ENCODE measurements around the gene SPA17. TPM values are rescaled to one million over a fixed set of nuclear protein-coding genes. Genes with fewer than 3 reads are reported as not detected.

Gene SPA17
- total RNA-seq, 3 donors from 2014 or later, result 2.9 to 15.2 (median 9.8) TPM

DNA sequence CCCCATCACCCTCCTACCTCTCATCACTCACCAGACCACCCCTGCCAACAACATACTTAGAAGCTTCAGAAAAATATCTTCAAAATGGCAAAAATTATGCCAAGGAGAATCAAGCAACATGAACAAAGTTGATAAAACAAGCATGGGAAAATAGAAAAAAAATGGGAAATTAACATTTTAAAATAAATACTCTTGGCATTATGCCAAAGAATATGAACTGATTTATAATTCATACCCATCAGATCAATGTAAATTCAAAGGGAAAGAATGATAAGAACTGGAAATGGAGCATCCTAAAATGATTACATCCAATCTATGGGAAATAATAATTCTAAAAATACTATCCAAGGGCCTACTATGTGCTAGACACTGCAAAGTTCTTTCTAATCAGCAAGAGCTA lies 12.2 kb upstream of the SPA17 start:
- no peak for TF ChIP-seq POLR2AphosphoS5 (IDR thresholded peaks at IDR 0.05)
- no peak for TF ChIP-seq POLR2A (IDR thresholded peaks at IDR 0.05)
- TF ChIP-seq, protein P1, sequence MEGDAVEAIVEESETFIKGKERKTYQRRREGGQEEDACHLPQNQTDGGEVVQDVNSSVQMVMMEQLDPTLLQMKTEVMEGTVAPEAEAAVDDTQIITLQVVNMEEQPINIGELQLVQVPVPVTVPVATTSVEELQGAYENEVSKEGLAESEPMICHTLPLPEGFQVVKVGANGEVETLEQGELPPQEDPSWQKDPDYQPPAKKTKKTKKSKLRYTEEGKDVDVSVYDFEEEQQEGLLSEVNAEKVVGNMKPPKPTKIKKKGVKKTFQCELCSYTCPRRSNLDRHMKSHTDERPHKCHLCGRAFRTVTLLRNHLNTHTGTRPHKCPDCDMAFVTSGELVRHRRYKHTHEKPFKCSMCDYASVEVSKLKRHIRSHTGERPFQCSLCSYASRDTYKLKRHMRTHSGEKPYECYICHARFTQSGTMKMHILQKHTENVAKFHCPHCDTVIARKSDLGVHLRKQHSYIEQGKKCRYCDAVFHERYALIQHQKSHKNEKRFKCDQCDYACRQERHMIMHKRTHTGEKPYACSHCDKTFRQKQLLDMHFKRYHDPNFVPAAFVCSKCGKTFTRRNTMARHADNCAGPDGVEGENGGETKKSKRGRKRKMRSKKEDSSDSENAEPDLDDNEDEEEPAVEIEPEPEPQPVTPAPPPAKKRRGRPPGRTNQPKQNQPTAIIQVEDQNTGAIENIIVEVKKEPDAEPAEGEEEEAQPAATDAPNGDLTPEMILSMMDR (IDR thresholded peaks at IDR 0.05), result no peak
- Histone ChIP-seq H3K27me3 (no peaks in the 10 kb centered on the region), H3K27ac (no peak overlapping the region), H3K9me3 (no peaks in the 10 kb centered on the region), H3K4me1 (no peaks in the 10 kb centered on the region), H3K4me3 (no peak overlapping the region), H3K36me3 (no peaks in the 10 kb centered on the region)
- no peak for DNase-seq (ENCODE audit: low spot score in 2 of 2)
- intact Hi-C loops (cut with DNase I; ENCODE audit: low total_unique reads), result no loop called here

DNA sequence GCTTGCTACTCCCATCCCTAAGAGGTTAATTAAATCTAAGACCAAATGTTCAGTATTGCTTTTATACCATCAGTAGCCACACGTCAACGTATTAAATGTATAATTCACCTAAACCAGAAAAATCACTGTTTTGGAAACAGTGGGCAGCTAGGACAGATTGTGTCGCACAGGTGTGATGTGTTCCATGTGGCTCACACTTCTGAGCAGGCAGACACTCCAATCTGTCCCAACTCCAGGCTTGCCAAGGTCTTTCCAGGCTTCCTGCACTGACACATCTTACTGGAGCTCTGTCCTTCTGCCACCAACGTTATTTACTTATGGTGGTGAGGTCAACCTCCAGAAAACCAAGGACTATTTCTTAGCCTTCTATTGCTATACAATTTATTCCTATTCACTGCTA lies 11.6 kb upstream of the SPA17 start:
- Histone ChIP-seq H3K27me3 (no peaks in the 10 kb centered on the region), H3K9me3 (no peaks in the 10 kb centered on the region), H3K4me1 (no peaks in the 10 kb centered on the region), H3K36me3 (no peaks in the 10 kb centered on the region), H3K27ac (no peak overlapping the region), H3K4me3 (no peak overlapping the region)
- intact Hi-C loops (cut with DNase I; ENCODE audit: low total_unique reads), result no loop called here
- DNase-seq (ENCODE audit: low spot score in 2 of 2), result no peak
- TF ChIP-seq, protein P1 (IDR thresholded peaks at IDR 0.05), result no peak
- TF ChIP-seq POLR2A (IDR thresholded peaks at IDR 0.05) (no peak), POLR2AphosphoS5 (IDR thresholded peaks at IDR 0.05) (no peak)

DNA sequence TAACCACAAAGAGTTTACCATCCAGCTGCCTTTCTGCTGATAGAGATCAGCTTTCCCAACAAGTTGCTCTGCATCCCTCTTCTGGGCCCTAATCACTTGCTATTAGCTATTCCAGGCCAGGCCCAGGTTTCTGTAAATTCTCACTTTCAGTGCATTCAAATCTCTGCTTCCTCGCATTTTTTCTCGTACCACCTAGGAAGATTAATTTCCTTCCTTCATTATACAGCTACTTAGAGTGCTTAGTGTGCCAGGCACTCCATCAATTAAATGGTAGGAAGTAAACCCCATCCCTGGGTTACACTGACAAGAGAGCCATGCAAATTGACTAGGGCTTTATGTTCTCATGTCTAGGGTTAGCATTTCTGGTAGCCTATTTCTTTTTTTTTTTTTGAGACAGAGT lies 9.8 kb upstream of the SPA17 start:
- Histone ChIP-seq H3K36me3 (no peaks in the 10 kb centered on the region), H3K9me3 (no peaks in the 10 kb centered on the region), H3K4me1 (no peaks in the 10 kb centered on the region), H3K27ac (no peak overlapping the region), H3K27me3 (no peaks in the 10 kb centered on the region), H3K4me3 (no peak overlapping the region)
- no peak for DNase-seq (ENCODE audit: low spot score in 2 of 2)
- TF ChIP-seq POLR2AphosphoS5 (IDR thresholded peaks at IDR 0.05), result no peak
- TF ChIP-seq, protein P1 (IDR thresholded peaks at IDR 0.05), result no peak
- TF ChIP-seq POLR2A (IDR thresholded peaks at IDR 0.05), result no peak
- intact Hi-C loops (cut with DNase I; ENCODE audit: low total_unique reads), result no loop called here

DNA sequence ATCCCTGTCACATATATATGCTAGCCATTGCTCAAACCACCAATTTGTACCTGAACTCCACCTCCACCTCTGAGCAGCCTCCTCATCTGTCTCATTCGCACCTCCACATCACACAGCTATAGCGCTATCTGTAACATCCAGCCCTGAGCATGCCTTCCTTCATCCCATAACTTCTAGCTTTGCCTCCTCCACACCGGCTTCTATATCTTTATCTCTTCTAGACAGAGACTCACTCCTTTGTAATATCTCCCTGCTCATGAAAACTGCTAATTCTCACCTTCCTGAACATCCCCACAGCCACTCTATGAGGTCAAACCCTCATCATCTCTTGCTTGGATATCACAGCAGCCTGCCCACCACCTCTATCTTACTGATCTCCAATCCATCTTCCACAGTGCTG lies 6.1 kb upstream of the SPA17 start:
- no peak for DNase-seq (ENCODE audit: low spot score in 2 of 2)
- H3K27ac ChIP-seq, result no peak overlapping the region
- H3K4me3 ChIP-seq, result no peak overlapping the region
- TF ChIP-seq POLR2AphosphoS5 (IDR thresholded peaks at IDR 0.05) (no peak), POLR2A (IDR thresholded peaks at IDR 0.05) (no peak)
- TF ChIP-seq, protein P1 (IDR thresholded peaks at IDR 0.05), result no peak
- intact Hi-C loops (cut with DNase I; ENCODE audit: low total_unique reads), result no loop called here
- no peaks in the 10 kb centered on the region for H3K27me3 ChIP-seq
- no peaks in the 10 kb centered on the region for H3K4me1 ChIP-seq
- no peaks in the 10 kb centered on the region for H3K36me3 ChIP-seq
- no peaks in the 10 kb centered on the region for H3K9me3 ChIP-seq

DNA sequence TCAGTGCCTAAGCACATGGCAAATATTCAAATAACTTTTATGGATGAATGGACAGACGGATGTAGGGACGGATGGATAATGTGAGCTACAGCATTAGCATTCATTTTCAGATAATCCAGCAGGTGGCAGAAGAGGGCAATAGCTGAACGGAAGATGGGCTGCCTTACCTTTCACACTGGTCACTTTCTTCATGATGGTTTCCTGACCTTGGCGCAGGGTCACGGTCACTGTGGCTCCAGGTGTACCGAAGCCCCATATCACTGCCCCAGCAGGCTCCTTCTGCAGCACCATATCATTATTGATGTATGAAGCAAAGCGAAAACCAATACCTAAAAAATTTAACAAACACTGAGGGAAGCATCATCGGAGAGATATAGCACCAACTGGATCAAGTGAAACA lies 4.5 kb upstream of the SPA17 start:
- H3K36me3 ChIP-seq, result no peaks in the 10 kb centered on the region
- H3K27me3 ChIP-seq, result no peaks in the 10 kb centered on the region
- H3K4me3 ChIP-seq, result no peak overlapping the region
- H3K27ac ChIP-seq, result no peak overlapping the region
- no peaks in the 10 kb centered on the region for H3K9me3 ChIP-seq
- DNase-seq (ENCODE audit: low spot score in 2 of 2), result no peak
- H3K4me1 ChIP-seq, result no peaks in the 10 kb centered on the region
- TF ChIP-seq, protein P1 (IDR thresholded peaks at IDR 0.05), result peak; percentile 66 to 80 (median 72)
- TF ChIP-seq POLR2A (IDR thresholded peaks at IDR 0.05) (no peak), POLR2AphosphoS5 (IDR thresholded peaks at IDR 0.05) (no peak)
- intact Hi-C loops (cut with DNase I; ENCODE audit: low total_unique reads), result no loop called here

All from breast epithelium (tissue), 4 donors.